PFSK-1 (cell line): ENCODE measurements around the gene BIRC5.

ENCODE experiments used
- FOXP2 ChIP-seq: optimal IDR thresholded peaks from 2 replicates; pipeline ENCODE3; 2011; ENCODE audit warnings: borderline replicate concordance, control low read depth, inconsistent platforms; ENCODE audit not compliant: insufficient read depth; ENCODE audit errors: extremely low read length, extremely low read depth
- POLR2AphosphoS5 ChIP-seq: IDR thresholded peaks from 2 replicates; pipeline ENCODE4 v1.6.1; 2012; ENCODE audit warnings: low read depth, mild to moderate bottlenecking, control low read depth, low read length, moderate library complexity
- TAF1 ChIP-seq: IDR thresholded peaks from 2 replicates; pipeline ENCODE4 v1.6.1; 2012; ENCODE audit warnings: low read length, control low read depth, borderline replicate concordance; ENCODE audit not compliant: insufficient read depth

- TF ChIP-seq POLR2AphosphoS5 = no peak
- no peak for TF ChIP-seq TAF1
- TF ChIP-seq FOXP2 = no peak
These were observed 43.8 kb downstream of the BIRC5 start for GRCh38 chr17:78257810-78258322.
